ENCODE data around the gene CXCL11.

CXCL11 gene

DNA sequence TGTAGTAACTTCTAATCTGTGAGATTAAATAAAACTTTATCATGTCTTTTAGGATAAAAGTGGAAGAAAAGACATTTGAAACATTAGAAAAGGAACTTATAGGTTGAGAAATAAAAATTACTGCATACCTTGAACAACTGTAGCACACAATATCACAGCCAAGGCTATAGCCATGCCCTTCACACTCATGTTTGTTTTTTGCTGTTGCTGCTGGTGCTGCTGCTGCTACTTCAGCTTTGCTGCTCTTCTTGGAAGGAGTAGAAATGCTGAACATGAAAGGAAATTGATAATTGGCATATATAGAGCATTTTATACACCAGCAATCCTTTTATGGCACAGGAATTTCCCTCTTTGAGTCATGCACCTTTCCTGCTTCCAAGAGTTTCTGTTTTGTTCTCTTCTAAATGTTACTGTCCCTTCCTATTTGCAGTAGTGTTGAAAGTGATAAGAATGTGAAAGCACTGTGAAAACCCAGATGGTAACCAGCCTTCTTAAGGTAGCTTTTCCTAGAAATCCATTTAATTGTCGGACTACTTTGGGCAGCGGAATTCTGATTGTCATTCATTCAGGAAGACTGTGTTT, at the start of gene CXCL11:
TSS of gene CXCL11 (minus strand) at position 272 of the 582 bp plus-strand sequence. CDS start at position 189, 83 bp downstream.
- Mint-ChIP-seq H3K9me3 (no peaks in the 10 kb centered on the region), H3K36me3 (no peaks in the 10 kb centered on the region), H3K4me1 (no peaks in the 10 kb centered on the region), H3K27ac (no peak within 1 kb of the TSS), H3K27me3 (no peaks in the 10 kb centered on the region), H3K4me3 (no peak within 1 kb of the TSS)
- ATAC-seq = no peak

DNA sequence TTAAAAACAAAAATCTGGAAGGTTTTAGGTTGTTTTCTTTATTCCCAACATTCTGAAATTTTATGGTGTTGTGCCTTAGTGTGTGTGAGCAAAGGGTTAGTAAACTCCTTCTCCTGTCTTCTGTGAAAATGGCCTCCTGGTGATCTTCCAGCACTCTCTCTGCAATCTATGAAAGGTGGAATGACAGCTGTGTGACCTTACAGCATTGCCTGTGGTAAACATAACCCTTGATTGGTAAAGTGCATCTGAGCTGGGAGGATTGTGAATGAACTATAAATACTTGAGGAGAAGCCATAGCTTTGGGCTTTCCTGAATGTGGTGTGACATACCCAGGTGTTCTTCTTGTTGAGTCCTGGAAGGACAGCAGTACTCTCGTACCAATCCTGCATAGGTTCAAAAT, 48.7 kb upstream of the CXCL11 start:
- Mint-ChIP-seq H3K9me3 (no peaks in the 10 kb centered on the region), H3K27me3 (peaks cover under 1% of the 10 kb centered on the region), H3K4me1 (no peaks in the 10 kb centered on the region), H3K36me3 (no peaks in the 10 kb centered on the region), H3K27ac (no peak overlapping the region), H3K4me3 (no peak overlapping the region)
- no peak for ATAC-seq

DNA sequence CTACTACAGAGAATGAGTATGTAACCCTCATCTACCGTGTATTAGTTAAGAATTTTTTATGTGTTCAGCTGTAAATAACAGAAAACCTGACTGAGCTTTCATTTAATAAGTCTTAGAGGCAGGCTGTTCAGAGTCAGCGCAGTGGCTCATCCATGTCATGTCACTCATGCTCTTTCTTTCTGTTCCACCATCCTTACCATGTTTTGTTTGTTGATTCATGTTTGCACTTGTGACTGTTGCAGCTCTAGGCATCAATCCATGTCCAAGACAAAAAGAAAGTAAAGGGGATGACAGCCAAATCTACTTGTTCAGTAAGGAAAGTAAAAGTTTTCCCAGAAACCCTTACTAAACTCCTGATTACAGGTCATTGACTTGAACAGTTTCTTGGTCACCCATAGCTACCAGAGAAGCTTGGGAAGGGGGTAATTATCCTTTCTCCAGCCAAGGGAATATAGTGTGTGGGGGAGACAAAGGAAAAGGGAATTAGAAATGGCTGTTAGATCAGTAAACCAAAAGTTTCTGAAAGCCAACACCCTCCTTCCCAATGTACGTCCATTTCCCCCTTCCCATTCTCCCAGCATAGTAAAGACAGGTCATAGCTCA, 47.6 kb upstream of the CXCL11 start:
- Mint-ChIP-seq H3K27ac (no peak overlapping the region), H3K4me1 (no peaks in the 10 kb centered on the region), H3K27me3 (peaks cover 11% of the 10 kb centered on the region), H3K36me3 (no peaks in the 10 kb centered on the region), H3K4me3 (no peak overlapping the region), H3K9me3 (no peaks in the 10 kb centered on the region)
- ATAC-seq = no peak

DNA sequence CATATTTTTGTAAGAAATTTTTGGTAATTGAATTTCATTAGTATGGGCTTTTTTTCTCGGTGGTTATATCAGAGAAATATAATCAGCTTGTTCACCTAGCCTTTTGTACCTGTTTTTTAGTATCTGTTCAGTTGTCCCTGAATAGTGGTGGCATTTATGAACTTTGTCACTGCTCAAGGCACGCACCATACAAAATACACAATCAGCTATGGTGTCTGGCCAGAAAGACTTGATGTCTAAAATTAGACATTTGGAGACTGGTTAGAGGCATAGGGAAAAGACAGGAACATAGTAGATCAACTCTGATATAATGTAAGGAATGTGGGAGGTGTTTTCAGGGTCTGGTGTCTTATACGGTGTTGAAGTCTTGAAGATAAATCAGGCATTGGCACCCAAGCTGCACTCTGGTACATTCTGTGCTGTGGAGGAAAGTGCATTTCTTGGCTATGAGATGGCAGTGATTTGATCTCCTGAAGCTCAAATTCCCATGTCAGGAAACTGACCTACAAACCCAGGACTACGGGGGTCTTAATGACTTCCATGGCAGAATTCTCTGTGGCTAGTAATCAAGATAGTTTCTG, 42.3 kb upstream of the CXCL11 start:
- H3K9me3 Mint-ChIP-seq = no peaks in the 10 kb centered on the region
- no peak overlapping the region for H3K4me3 Mint-ChIP-seq
- no peak for ATAC-seq
- H3K27me3 Mint-ChIP-seq = peaks cover 15% of the 10 kb centered on the region
- no peaks in the 10 kb centered on the region for H3K4me1 Mint-ChIP-seq
- H3K36me3 Mint-ChIP-seq = no peaks in the 10 kb centered on the region
- no peak overlapping the region for H3K27ac Mint-ChIP-seq

DNA sequence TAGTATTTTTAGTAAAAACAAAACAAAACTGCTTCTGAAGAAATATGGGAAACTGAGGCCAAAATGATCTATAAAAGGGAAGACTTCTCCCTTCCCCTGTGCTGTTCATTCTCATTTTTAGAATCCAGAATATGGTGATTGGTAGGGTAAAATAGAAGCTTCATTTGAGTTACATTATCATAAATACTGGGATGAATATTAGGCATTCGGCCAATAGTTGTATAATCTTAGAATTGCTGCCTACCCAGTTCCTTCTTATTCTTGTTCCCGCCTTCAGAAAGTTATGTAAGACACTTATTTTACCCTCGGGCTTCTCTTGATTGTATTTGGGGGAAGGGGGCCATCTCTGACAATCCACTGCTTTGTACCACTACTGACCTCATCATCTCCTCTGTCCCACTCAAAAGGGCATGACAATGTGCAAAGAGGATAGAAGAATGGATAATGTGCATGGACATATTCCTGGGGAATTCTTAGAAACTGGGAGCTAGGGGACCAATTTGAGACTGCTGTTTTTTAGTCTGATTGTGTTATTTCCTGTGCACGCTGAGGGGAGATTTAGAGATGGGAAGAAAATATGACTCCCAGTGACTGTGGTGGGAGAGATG, 39.2 kb upstream of the CXCL11 start:
- Mint-ChIP-seq H3K36me3 (no peaks in the 10 kb centered on the region), H3K4me3 (no peak overlapping the region), H3K9me3 (no peaks in the 10 kb centered on the region), H3K27ac (no peak overlapping the region), H3K27me3 (peaks cover 15% of the 10 kb centered on the region), H3K4me1 (no peaks in the 10 kb centered on the region)
- no peak for ATAC-seq

DNA sequence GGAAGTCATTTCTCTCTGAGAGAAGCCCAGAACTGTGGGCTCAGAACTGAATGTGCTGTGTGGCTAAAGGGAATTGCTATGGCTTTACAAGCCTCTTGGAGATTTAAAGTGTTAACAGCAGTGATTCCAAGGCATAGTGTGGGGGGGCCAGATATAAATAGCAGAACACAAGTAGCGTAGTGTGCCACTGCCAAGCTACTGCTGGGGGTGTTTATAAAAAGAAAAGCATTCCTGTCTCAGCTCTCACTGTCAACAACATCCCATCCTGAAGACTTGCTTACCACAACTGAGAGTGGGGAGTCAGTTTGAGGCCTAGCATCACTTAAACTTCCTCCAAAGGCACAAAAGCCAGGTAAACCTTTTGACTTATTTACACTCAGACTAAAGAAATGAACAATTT, 38.6 kb upstream of the CXCL11 start, which contains the start of gene ART3:
TSS of gene ART3 (plus strand) at position 242 of the 400 bp plus-strand sequence. CDS start 1,181 bp downstream, outside the sequence.
- Mint-ChIP-seq H3K36me3 (no peaks in the 10 kb centered on the region), H3K4me1 (no peaks in the 10 kb centered on the region), H3K27ac (no peak within 1 kb of the TSS), H3K27me3 (peaks cover 14% of the 10 kb centered on the region), H3K4me3 (no peak within 1 kb of the TSS), H3K9me3 (no peaks in the 10 kb centered on the region)
- no peak for ATAC-seq

DNA sequence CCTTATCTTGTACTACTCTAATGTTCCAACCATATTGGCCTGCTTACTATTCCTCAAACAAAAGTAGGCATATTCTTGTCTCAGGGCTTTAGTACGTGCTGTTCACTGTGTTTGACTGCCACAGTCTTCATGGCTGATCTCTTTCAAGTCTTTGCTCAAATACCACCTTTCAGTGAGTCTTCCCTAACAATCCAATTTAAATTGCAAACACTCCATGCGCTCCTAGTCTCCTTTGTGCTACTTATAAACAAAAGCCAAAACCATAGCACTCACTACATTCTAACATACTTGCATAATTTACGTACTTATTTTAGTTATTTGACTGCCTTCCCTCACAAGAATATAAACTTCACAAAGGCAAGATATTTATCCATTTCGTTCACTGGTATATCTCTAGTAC, 36.9 kb upstream of the CXCL11 start:
- Mint-ChIP-seq H3K27ac (no peak overlapping the region), H3K9me3 (no peaks in the 10 kb centered on the region), H3K27me3 (no peaks in the 10 kb centered on the region), H3K4me3 (no peak overlapping the region), H3K4me1 (no peaks in the 10 kb centered on the region), H3K36me3 (no peaks in the 10 kb centered on the region)
- no peak for ATAC-seq

DNA sequence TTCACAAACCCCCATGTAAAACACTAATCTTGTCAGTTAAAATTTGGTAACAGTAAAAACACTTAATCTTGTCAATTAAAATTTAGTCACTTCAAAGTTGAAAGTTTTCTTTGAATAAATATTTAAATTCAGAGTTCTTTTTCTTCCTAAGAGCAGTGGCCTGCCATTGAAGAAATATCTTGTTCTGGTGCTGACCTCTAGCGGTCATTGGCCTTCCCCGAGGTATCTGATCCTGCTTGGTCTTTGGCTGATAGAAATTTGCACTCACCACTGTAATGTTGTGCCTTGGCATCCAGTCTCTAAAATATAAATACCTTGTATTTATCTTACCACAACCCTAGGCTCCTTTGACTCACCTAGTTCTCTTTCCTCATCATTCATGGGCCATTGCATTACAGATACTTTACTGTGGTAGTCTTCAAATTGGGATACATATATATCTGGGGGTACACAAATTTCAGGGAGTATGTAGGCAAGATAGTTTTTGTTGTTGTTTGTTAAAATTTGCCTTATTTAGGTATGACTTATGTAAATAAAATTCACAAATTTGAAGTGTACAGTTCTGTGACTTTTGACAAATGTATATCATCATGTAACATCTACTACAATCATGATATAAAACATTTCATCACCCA, 31.9 kb upstream of the CXCL11 start:
- no peaks in the 10 kb centered on the region for H3K27me3 Mint-ChIP-seq
- H3K9me3 Mint-ChIP-seq = no peaks in the 10 kb centered on the region
- H3K36me3 Mint-ChIP-seq = no peaks in the 10 kb centered on the region
- H3K4me3 Mint-ChIP-seq = no peak overlapping the region
- peaks cover 4% of the 10 kb centered on the region for H3K4me1 Mint-ChIP-seq
- no peak overlapping the region for H3K27ac Mint-ChIP-seq
- ATAC-seq = peak; percentile 82

DNA sequence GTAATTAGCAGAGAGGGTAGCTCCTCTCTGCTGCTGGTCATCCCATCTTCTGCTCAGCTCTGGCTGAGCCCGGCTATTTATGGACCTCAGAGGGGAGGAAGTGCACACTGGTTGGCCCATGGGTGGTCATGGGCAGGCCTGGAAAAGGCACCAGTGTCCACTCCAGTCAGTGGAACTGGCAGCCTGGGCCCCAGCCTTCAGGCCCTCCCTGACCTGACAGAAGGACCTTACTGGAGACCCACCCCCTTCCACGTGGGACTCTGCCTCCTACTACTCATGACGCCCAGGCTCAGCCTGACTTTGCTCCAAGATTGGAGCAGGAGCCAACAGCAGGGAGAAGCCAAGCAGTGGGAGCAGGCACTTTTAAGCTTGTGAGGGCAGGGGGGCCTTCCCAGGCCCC, 30.7 kb upstream of the CXCL11 start:
- no peak for ATAC-seq
- no peaks in the 10 kb centered on the region for H3K9me3 Mint-ChIP-seq

DNA sequence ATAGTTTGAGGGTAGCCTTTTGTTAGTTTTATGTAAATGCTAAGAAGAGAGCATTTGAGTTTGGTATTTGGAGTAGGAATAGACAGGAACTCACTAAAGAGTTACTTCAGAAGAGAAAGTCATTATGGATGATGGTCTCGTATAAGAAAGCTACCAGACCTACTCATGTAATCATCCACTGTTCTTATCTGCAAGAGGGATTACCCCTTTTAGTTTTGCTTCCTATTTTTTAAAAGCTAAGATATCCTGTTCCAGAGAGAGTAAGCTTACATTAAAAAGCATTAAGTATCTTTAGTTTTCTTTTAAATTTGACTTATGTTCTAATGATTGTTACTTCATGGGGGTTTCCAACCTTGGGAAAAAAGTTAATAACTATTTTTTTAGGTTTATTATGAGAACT, 26.1 kb upstream of the CXCL11 start:
- no peaks in the 10 kb centered on the region for H3K9me3 Mint-ChIP-seq
- no peaks in the 10 kb centered on the region for H3K27me3 Mint-ChIP-seq
- H3K27ac Mint-ChIP-seq = peak overlapping the region; percentile 11
- no peaks in the 10 kb centered on the region for H3K36me3 Mint-ChIP-seq
- no peak overlapping the region for H3K4me3 Mint-ChIP-seq
- ATAC-seq = peak; percentile 92
- peaks cover 51% of the 10 kb centered on the region for H3K4me1 Mint-ChIP-seq

More for the DNA sequence above, 30.7 kb upstream of the CXCL11 start:
- H3K27ac Mint-ChIP-seq = no peak overlapping the region
- H3K4me1 Mint-ChIP-seq = peaks cover 16% of the 10 kb centered on the region
- H3K27me3 Mint-ChIP-seq = no peaks in the 10 kb centered on the region
- no peak overlapping the region for H3K4me3 Mint-ChIP-seq
- H3K36me3 Mint-ChIP-seq = no peaks in the 10 kb centered on the region

DNA sequence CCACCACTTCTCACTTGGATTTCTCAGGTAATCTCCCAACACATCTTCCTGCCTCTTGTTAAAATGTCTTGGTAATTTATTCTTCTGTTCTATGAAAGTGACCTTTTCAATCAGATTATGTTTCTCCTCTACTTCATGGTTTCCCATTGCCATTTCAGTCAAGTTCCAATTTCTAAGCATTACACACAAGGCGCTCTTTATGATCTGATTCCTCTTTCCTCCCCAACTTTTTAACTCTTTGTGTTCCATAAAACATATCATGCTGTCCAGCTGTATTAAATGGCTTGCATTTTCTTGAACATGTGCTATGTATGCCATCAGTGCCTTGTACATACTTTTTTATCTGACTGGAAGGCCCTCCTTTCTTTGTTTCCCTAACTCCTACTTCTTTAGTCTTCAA, 25.6 kb upstream of the CXCL11 start:
- H3K36me3 Mint-ChIP-seq = no peaks in the 10 kb centered on the region
- H3K27me3 Mint-ChIP-seq = no peaks in the 10 kb centered on the region
- peaks cover 52% of the 10 kb centered on the region for H3K4me1 Mint-ChIP-seq
- peak overlapping the region; percentile 11 for H3K27ac Mint-ChIP-seq
- no peak for ATAC-seq
- no peak overlapping the region for H3K4me3 Mint-ChIP-seq
- H3K9me3 Mint-ChIP-seq = no peaks in the 10 kb centered on the region

DNA sequence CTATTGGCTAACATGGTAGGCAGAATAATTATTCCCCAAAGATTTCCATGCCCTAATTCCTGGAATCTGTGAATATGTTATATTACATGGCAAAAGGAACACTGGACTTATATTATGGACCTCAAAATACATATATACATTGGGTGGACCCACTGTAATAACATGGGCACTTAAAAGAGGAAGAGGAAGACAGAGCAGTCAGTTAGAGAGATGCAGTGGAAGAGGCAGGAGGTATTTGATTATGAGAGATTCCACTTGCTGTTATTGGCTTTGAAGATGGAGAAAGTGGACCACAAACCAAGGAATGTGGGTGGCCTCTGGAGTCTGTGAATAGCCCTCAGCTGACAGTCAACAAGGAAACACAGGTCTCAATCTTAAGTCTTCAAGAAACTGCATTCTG, 24.6 kb upstream of the CXCL11 start:
- peaks cover 61% of the 10 kb centered on the region for H3K4me1 Mint-ChIP-seq
- no peaks in the 10 kb centered on the region for H3K36me3 Mint-ChIP-seq
- H3K27ac Mint-ChIP-seq = no peak overlapping the region
- H3K27me3 Mint-ChIP-seq = no peaks in the 10 kb centered on the region
- no peaks in the 10 kb centered on the region for H3K9me3 Mint-ChIP-seq
- H3K4me3 Mint-ChIP-seq = no peak overlapping the region
- no peak for ATAC-seq

DNA sequence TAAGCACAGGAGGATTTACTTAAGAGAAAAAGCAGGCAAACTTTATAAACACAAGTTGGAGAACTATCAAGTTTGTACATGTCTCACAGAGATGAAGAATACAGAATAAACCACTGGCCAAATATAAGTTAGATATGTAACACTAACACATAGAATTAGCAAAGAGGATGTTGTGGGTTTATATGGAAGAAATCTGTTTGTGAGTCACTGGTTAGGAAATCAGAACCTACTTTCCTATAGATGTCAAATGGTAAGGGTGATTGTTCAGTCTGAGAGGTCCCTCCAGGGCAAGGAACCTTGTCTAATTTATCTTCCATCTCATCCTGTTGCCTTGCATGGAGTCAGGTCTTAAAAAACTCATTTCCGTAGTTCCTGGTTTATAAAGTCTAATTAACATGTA, 23.9 kb upstream of the CXCL11 start:
- Mint-ChIP-seq H3K4me3 (no peak overlapping the region), H3K27me3 (no peaks in the 10 kb centered on the region), H3K9me3 (no peaks in the 10 kb centered on the region), H3K36me3 (no peaks in the 10 kb centered on the region), H3K27ac (no peak overlapping the region), H3K4me1 (peaks cover 68% of the 10 kb centered on the region)
- ATAC-seq = no peak

DNA sequence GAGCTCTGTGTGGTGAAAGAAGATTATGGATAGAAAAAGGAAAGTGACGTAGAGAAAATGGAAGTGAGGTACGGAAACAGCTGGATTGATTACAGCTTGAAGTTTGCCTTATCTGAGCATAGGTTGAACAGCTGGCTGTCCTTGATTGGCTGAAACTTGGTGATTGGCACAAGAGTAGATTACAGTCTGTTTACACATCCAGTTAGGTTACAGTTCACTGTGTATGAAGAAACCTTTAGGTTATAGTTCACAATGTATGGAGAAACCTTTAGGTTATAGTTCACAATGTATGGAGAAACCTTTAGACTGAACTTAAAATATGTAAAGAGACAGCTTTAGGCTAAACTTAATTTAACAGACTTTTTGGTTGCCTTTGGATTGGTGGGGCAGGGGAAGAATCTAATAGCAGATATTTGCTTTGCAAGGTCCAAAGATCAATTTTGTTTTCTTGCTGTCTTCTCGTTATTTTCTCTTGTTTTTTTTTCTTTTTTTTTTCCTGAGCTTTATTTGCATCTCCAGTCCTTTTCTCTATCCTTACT, 23.1 kb upstream of the CXCL11 start:
- no peaks in the 10 kb centered on the region for H3K36me3 Mint-ChIP-seq
- H3K4me3 Mint-ChIP-seq = no peak overlapping the region
- H3K27ac Mint-ChIP-seq = peak overlapping the region; percentile 13
- no peak for ATAC-seq
- no peaks in the 10 kb centered on the region for H3K27me3 Mint-ChIP-seq
- peaks cover 72% of the 10 kb centered on the region for H3K4me1 Mint-ChIP-seq
- no peaks in the 10 kb centered on the region for H3K9me3 Mint-ChIP-seq

DNA sequence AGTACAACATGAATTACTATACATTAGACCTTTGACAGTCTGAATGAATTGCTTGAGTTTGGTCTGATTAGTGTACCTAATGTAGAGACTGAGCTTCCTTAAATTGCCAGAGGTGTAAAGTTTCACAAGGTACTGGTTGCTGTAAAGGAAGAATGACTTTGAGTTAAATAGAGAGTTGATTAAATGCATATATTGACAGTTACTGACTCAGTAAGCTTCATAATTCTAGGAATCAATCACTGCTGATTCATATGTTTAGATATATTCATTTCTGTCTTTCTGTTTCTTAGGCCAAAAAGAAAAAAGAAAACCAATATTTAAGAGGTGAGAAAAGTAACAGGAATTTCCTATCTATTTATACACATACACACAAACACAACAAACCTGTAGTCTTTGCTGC, 22.4 kb upstream of the CXCL11 start:
- ATAC-seq = peak; percentile 50
- no peaks in the 10 kb centered on the region for H3K9me3 Mint-ChIP-seq
- H3K4me1 Mint-ChIP-seq = peaks cover 75% of the 10 kb centered on the region
- peak overlapping the region; percentile 13 for H3K27ac Mint-ChIP-seq
- no peaks in the 10 kb centered on the region for H3K36me3 Mint-ChIP-seq
- H3K27me3 Mint-ChIP-seq = no peaks in the 10 kb centered on the region
- no peak overlapping the region for H3K4me3 Mint-ChIP-seq

Measured in stimulated activated memory B cell treated with anti-CD40 and anti-IgM and Interleukin-4, amounts not matched to agents 10 μg/mL and 1 μg/mL and 100 μg/mL, for 72 hours (primary cell).